ENCODE measurements around the gene TLCD5.

DNA sequence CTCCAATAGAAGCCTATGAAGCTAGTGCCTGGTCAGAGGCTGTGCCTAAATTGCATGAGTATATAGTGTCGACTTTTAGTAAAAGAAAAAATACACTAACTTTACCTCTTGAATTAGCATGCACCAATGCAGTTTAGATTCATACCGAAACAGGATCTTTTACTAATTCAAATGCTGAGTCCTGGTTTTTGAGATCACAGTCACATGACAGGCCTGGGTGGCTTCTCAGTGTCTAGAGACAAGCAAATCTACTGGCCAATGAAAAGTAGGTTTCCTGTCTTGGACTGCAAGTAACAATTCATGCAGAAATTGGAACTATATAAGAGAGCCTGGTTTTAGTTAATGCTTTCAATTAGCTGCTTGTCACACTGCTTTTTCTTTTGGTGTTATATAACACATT lies 18.3 kb downstream of the TLCD5 start:
- no peak for TF ChIP-seq ZNF391 (tag by site-specific recombination; IDR thresholded peaks at IDR 0.05; ENCODE audit: borderline replicate concordance, low read depth)
- TF ChIP-seq, protein P1, sequence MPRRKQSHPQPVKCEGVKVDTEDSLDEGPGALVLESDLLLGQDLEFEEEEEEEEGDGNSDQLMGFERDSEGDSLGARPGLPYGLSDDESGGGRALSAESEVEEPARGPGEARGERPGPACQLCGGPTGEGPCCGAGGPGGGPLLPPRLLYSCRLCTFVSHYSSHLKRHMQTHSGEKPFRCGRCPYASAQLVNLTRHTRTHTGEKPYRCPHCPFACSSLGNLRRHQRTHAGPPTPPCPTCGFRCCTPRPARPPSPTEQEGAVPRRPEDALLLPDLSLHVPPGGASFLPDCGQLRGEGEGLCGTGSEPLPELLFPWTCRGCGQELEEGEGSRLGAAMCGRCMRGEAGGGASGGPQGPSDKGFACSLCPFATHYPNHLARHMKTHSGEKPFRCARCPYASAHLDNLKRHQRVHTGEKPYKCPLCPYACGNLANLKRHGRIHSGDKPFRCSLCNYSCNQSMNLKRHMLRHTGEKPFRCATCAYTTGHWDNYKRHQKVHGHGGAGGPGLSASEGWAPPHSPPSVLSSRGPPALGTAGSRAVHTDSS (tag by site-specific recombination; IDR thresholded peaks at IDR 0.05): no peak
- TF ChIP-seq HOXC10 (CRISPR knock-in tag; IDR thresholded peaks at IDR 0.05): no peak
- TF ChIP-seq YY1 (tag by site-specific recombination; IDR thresholded peaks at IDR 0.05): no peak
- no peak for TF ChIP-seq KLF16 (tag by site-specific recombination; IDR thresholded peaks at IDR 0.05)
- TF ChIP-seq, protein P2, sequence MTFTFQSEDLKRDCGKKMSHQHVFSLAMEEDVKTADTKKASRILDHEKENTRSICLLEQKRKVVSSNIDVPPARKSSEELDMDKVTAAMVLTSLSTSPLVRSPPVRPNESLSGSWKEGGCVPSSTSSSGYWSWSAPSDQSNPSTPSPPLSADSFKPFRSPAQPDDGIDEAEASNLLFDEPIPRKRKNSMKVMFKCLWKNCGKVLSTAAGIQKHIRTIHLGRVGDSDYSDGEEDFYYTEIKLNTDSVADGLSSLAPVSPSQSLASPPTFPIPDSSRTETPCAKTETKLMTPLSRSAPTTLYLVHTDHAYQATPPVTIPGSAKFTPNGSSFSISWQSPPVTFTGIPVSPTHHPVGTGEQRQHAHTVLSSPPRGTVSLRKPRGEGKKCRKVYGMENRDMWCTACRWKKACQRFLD (tag by site-specific recombination; IDR thresholded peaks at IDR 0.05): no peak
- TF ChIP-seq RBAK (tag by site-specific recombination; IDR thresholded peaks at IDR 0.05): no peak
- TF ChIP-seq, protein P3, sequence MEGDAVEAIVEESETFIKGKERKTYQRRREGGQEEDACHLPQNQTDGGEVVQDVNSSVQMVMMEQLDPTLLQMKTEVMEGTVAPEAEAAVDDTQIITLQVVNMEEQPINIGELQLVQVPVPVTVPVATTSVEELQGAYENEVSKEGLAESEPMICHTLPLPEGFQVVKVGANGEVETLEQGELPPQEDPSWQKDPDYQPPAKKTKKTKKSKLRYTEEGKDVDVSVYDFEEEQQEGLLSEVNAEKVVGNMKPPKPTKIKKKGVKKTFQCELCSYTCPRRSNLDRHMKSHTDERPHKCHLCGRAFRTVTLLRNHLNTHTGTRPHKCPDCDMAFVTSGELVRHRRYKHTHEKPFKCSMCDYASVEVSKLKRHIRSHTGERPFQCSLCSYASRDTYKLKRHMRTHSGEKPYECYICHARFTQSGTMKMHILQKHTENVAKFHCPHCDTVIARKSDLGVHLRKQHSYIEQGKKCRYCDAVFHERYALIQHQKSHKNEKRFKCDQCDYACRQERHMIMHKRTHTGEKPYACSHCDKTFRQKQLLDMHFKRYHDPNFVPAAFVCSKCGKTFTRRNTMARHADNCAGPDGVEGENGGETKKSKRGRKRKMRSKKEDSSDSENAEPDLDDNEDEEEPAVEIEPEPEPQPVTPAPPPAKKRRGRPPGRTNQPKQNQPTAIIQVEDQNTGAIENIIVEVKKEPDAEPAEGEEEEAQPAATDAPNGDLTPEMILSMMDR (tag by site-specific recombination; IDR thresholded peaks at IDR 0.05): no peak
- TF ChIP-seq ZXDB (tag by site-specific recombination; IDR thresholded peaks at IDR 0.05): no peak
- TF ChIP-seq ZNF830 (tag by site-specific recombination; IDR thresholded peaks at IDR 0.05; ENCODE audit: low read depth): no peak

Data from HEK293 (cell line).